Measurements from ENCODE around the gene WDR37. TPM values are rescaled to one million over a fixed set of nuclear protein-coding genes. Genes with fewer than 3 reads are reported as not detected.

WDR37 gene
- polyA plus RNA-seq, 3 donors, result 7.1 to 33.6 (median 8.6) TPM

GRCh38 chr10:1123198-1123597 lies 67.0 kb downstream of the WDR37 start:
- Histone ChIP-seq H4K20me1 (ENCODE audit: insufficient read depth, low read length) (peaks cover 75% of the 10 kb centered on the region), H3K4me1 (ENCODE audit: control insufficient read depth in 1 of 2, insufficient read depth in 2 of 2, low read length in 2 of 2) (peaks cover 6 to 8% of the 10 kb centered on the region in 2 donors), H3K9ac (ENCODE audit: insufficient read depth, low read length, poor library complexity, severe bottlenecking) (no peak overlapping the region), H3K27ac (ENCODE audit: low read depth in 1 of 2, low read length in 2 of 2) (peak overlapping the region in 1 of 2 donors; percentile 58), H3K79me2 (ENCODE audit: insufficient read depth, low read length) (peaks cover 13% of the 10 kb centered on the region), H3K9me3 (replicated peaks in 1 of 2; ENCODE audit: control insufficient read depth in 1 of 2, insufficient read depth in 1 of 2, low read length in 2 of 2) (no peaks in the 10 kb centered on the region), H3K4me2 (replicated peaks; ENCODE audit: extremely low read depth, low read length, poor library complexity, severe bottlenecking) (no peak overlapping the region), H2AFZ (ENCODE audit: insufficient read depth, low read depth, low read length, poor library complexity, severe bottlenecking) (no peak overlapping the region), H3K27me3 (ENCODE audit: control insufficient read depth in 2 of 2, insufficient read depth in 2 of 2, low read length in 2 of 2) (no peaks in the 10 kb centered on the region), H3K4me3 (replicated peaks in 1 of 3; ENCODE audit: low read depth in 2 of 3, low read length in 3 of 3) (no peak overlapping the region), H3K36me3 (replicated peaks in 1 of 2; ENCODE audit: control insufficient read depth in 1 of 2, insufficient read depth in 2 of 2, low read length in 2 of 2) (peaks cover 93 to 99% of the 10 kb centered on the region in 2 donors)
- H3K4me1 Mint-ChIP-seq, result peaks cover 6% of the 10 kb centered on the region
- H3K36me3 Mint-ChIP-seq, result peaks cover 91 to 97% of the 10 kb centered on the region in 2 donors
- no peak for TF ChIP-seq CTCF (IDR thresholded peaks at IDR 0.05)
- no peak overlapping the region for H3K4me3 Mint-ChIP-seq
- no peaks in the 10 kb centered on the region for H3K27me3 Mint-ChIP-seq (ENCODE audit: low read depth in 3 of 3)
- peak in 2 of 3 donors; percentile 2 to 59 for DNase-seq
- WGBS (ENCODE audit: insufficient coverage), result no CpG with 5 or more reads among the region's 5 CpGs
- H3K9me3 Mint-ChIP-seq, result no peaks in the 10 kb centered on the region
- intact Hi-C loops (cut with micrococcal nuclease), result no loop called here
- peak overlapping the region in 6 of 7 donors; percentile 3 to 73 (median 36) for H3K27ac Mint-ChIP-seq

GRCh38 chr10:1123972-1124371 lies 67.8 kb downstream of the WDR37 start:
- peaks cover 90 to 97% of the 10 kb centered on the region in 2 donors for H3K36me3 Mint-ChIP-seq
- no peak overlapping the region for H3K4me3 Mint-ChIP-seq
- no peak overlapping the region for H2AFZ ChIP-seq (ENCODE audit: insufficient read depth, low read depth, low read length, poor library complexity, severe bottlenecking)

More at GRCh38 chr10:1123972-1124371, 67.8 kb downstream of the WDR37 start:
- WGBS (ENCODE audit: insufficient coverage), result 95% methylated on average over 8 of the region's 12 CpGs
- Histone ChIP-seq H3K9me3 (replicated peaks in 1 of 2; ENCODE audit: control insufficient read depth in 1 of 2, insufficient read depth in 1 of 2, low read length in 2 of 2) (no peaks in the 10 kb centered on the region), H3K36me3 (replicated peaks in 1 of 2; ENCODE audit: control insufficient read depth in 1 of 2, insufficient read depth in 2 of 2, low read length in 2 of 2) (peaks cover 93 to 99% of the 10 kb centered on the region in 2 donors), H3K4me3 (replicated peaks in 1 of 3; ENCODE audit: low read depth in 2 of 3, low read length in 3 of 3) (no peak overlapping the region), H3K9ac (ENCODE audit: insufficient read depth, low read length, poor library complexity, severe bottlenecking) (no peak overlapping the region), H3K27me3 (ENCODE audit: control insufficient read depth in 2 of 2, insufficient read depth in 2 of 2, low read length in 2 of 2) (no peaks in the 10 kb centered on the region), H3K79me2 (ENCODE audit: insufficient read depth, low read length) (peaks cover 13% of the 10 kb centered on the region), H3K4me1 (ENCODE audit: control insufficient read depth in 1 of 2, insufficient read depth in 2 of 2, low read length in 2 of 2) (peaks cover 6 to 8% of the 10 kb centered on the region in 2 donors), H4K20me1 (ENCODE audit: insufficient read depth, low read length) (peaks cover 76% of the 10 kb centered on the region), H3K4me2 (replicated peaks; ENCODE audit: extremely low read depth, low read length, poor library complexity, severe bottlenecking) (no peak overlapping the region), H3K27ac (ENCODE audit: low read depth in 1 of 2, low read length in 2 of 2) (peak overlapping the region in 1 of 2 donors; percentile 58)
- Mint-ChIP-seq H3K27ac (peak overlapping the region in 3 of 7 donors; percentile 3 to 60 (median 3)), H3K27me3 (ENCODE audit: low read depth in 3 of 3) (no peaks in the 10 kb centered on the region), H3K4me1 (peaks cover 6% of the 10 kb centered on the region), H3K9me3 (no peaks in the 10 kb centered on the region)
- TF ChIP-seq CTCF (IDR thresholded peaks at IDR 0.05), result no peak
- intact Hi-C loops (cut with micrococcal nuclease), result no loop called here
- DNase-seq, result no peak
